Ovary (tissue), 3 donors: ENCODE measurements around the gene FOXP1.

ENCODE experiments used
- POLR2A ChIP-seq: fragments of 450-650 bp; IDR thresholded peaks from one replicate; pipeline ENCODE4 v1.6.1; 2017; ENCODE audit warnings: antibody characterized with exemption, mild to moderate bottlenecking, moderate library complexity
- TF ChIP-seq, protein P1 (sequence below), 3 donors: fragments of 450-650 bp in 2 of 3; fragments of 200-600 bp in 1 of 3; IDR thresholded peaks; one replicate each; pipeline versions ENCODE4 v1.5.1 to v1.8.0; 2016 to 2022; ENCODE audit warnings: antibody characterized with exemption in 3 of 3, mild to moderate bottlenecking in 1 of 3
- donor health status: DM: no; HTN: no; CAD: no.

DNA sequence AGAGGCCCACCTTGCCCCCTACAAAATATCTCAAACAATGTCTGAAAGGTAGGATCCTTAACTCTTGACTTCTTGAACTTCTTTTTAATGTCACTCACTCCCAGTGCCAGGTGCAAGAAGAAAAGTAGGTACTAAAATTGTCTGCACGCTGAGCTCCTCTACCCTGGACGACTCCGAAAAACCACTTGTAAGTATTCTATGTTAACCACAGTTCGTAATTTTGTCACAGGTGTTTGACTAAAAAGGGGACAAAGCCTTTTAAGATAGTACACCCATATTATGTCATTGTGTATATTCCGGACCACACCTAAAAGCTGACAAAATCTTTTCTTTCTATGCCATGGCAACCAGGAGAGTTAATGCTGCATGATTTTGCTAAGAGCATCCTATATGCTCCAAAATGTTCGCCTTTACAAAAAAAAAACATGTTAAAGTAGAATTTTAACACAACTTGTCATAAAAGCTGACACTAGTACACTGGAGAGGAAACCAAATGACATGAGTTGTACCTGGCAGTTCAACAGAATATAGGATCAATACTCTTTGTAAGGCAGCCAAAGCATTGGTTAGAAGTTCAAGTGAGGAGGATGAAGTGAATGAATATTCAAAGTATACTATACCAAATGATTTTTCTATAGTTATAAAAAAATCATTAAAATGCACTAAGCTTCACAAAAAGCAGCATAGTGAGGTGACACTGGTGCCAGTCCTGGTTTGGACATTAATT lies 210.5 kb downstream of the FOXP1 start:
- TF ChIP-seq, protein P1, sequence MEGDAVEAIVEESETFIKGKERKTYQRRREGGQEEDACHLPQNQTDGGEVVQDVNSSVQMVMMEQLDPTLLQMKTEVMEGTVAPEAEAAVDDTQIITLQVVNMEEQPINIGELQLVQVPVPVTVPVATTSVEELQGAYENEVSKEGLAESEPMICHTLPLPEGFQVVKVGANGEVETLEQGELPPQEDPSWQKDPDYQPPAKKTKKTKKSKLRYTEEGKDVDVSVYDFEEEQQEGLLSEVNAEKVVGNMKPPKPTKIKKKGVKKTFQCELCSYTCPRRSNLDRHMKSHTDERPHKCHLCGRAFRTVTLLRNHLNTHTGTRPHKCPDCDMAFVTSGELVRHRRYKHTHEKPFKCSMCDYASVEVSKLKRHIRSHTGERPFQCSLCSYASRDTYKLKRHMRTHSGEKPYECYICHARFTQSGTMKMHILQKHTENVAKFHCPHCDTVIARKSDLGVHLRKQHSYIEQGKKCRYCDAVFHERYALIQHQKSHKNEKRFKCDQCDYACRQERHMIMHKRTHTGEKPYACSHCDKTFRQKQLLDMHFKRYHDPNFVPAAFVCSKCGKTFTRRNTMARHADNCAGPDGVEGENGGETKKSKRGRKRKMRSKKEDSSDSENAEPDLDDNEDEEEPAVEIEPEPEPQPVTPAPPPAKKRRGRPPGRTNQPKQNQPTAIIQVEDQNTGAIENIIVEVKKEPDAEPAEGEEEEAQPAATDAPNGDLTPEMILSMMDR (IDR thresholded peaks at IDR 0.05): no peak
- TF ChIP-seq POLR2A: no peak
